SU-DHL-6 (cell line): ENCODE results near the gene TTC8.
A peak's percentile ranks its signal among the peaks of the same experiment; 100 is the strongest.

ENCODE experiments used
- H2AFZ ChIP-seq: fragments of 200-600 bp; sonication (generic); 2 replicates; pipeline ENCODE4 v1.6.1; 2014; ENCODE audit warnings: low read depth, mild to moderate bottlenecking, moderate library complexity, mixed read lengths, antibody characterized with exemption, low read length; ENCODE audit not compliant: severe bottlenecking
- H3F3A ChIP-seq: fragments of 200-600 bp; shearing (Covaris generic); 2 replicates; pipeline ENCODE4 v1.6.0; 2016; ENCODE audit warnings: antibody characterized with exemption, mild to moderate bottlenecking; ENCODE audit not compliant: insufficient read depth
- H3K27ac ChIP-seq: fragments of 200-600 bp; sonication (generic); 2 replicates; pipeline ENCODE4 v1.5.1; 2016; ENCODE audit warnings: low read depth, mild to moderate bottlenecking, low read length, moderate library complexity, mixed read lengths
- H3K27me3 ChIP-seq: fragments of 200-600 bp; sonication (generic), shearing (Covaris generic); 2 replicates; pipeline ENCODE4 v1.6.0; 2014; ENCODE audit warnings: mild to moderate bottlenecking, low read length
- H3K36me3 ChIP-seq: fragments of 200-600 bp; sonication (generic); 2 replicates; pipeline ENCODE4 v1.6.1; 2014; ENCODE audit warnings: mild to moderate bottlenecking, low read length, mixed read lengths
- H3K4me2 ChIP-seq: fragments of 300-600, 200-600 bp; shearing (Covaris generic), sonication (generic); 2 replicates; pipeline ENCODE4 v1.6.0; 2014; ENCODE audit warnings: low read length, low read depth, mild to moderate bottlenecking; ENCODE audit not compliant: poor library complexity, severe bottlenecking
- H3K4me3 ChIP-seq: fragments of 200-600 bp; sonication (generic); 2 replicates; pipeline ENCODE4 v1.5.1; 2014; ENCODE audit warnings: antibody characterized with exemption, low read length, mild to moderate bottlenecking, mixed read lengths; ENCODE audit not compliant: insufficient read depth, poor library complexity, severe bottlenecking
- H3K79me2 ChIP-seq: fragments of 200-600 bp; sonication (generic); 2 replicates; pipeline ENCODE4 v1.6.1; 2014; ENCODE audit warnings: mild to moderate bottlenecking, low read length, moderate library complexity; ENCODE audit not compliant: insufficient read depth
- H3K9ac ChIP-seq: fragments of 200-600 bp; sonication (generic); 2 replicates; pipeline ENCODE4 v1.7.0; 2014; ENCODE audit warnings: mild to moderate bottlenecking, low read length
- H3K9me2 ChIP-seq: fragments of 200-600 bp; sonication (generic); replicated peaks from 2 replicates; pipeline ENCODE4 v1.6.1; 2014; ENCODE audit warnings: low read length; ENCODE audit not compliant: insufficient read depth
- H3K9me3 ChIP-seq: fragments of 200-600 bp; sonication (generic); 2 replicates; pipeline ENCODE4 v1.6.1; 2014; ENCODE audit warnings: low read length, mixed read lengths; ENCODE audit not compliant: insufficient read depth
- H4K20me1 ChIP-seq: fragments of 200-600 bp; sonication (generic); 2 replicates; pipeline ENCODE4 v1.6.1; 2014; ENCODE audit warnings: low read depth, mild to moderate bottlenecking, antibody characterized with exemption, low read length, moderate library complexity, mixed read lengths
- CTCF ChIP-seq: fragments of 200-600 bp; sonication (generic); IDR thresholded peaks from one replicate; pipeline ENCODE4 v1.5.1; 2017; ENCODE audit warnings: antibody characterized with exemption, mild to moderate bottlenecking, low read length, moderate library complexity; ENCODE audit not compliant: insufficient read depth, poor library complexity, severe bottlenecking
- EZH2phosphoT487 ChIP-seq: fragments of 200-600 bp; sonication (generic), shearing (Covaris generic); conservative IDR thresholded peaks from 2 replicates; pipeline ENCODE4 v1.6.1; 2018; ENCODE audit warnings: mild to moderate bottlenecking, antibody characterized with exemption, low read length, moderate library complexity, mixed read lengths

TTC8 gene

GRCh38 chr14:88823968-88824313 lies 510 bp upstream of the TTC8 start:
- H3K9me3 ChIP-seq: no peaks in the 10 kb centered on the region
- H3K36me3 ChIP-seq: no peaks in the 10 kb centered on the region
- peak overlapping the region; percentile 57 for H3K4me3 ChIP-seq
- H3K4me2 ChIP-seq: peak overlapping the region; percentile 66
- H2AFZ ChIP-seq: peak overlapping the region; percentile 76
- no peaks in the 10 kb centered on the region; the same call in 1 of the 2 replicates for H3F3A ChIP-seq
- no peaks in the 10 kb centered on the region for H3K27me3 ChIP-seq
- TF ChIP-seq EZH2phosphoT487 (no peak), CTCF (no peak)
- peak overlapping the region; percentile 58 for H3K9ac ChIP-seq
- no peaks in the 10 kb centered on the region for H3K9me2 ChIP-seq
- no peak overlapping the region for H3K27ac ChIP-seq
- H3K79me2 ChIP-seq: no peaks in the 10 kb centered on the region
- H4K20me1 ChIP-seq: no peaks in the 10 kb centered on the region

GRCh38 chr14:88825078-88825458 lies 617 bp downstream of the TTC8 start:
- H3K27me3 ChIP-seq: no peaks in the 10 kb centered on the region
- TF ChIP-seq CTCF: no peak
- TF ChIP-seq EZH2phosphoT487: no peak
- H3K9ac ChIP-seq: peak overlapping the region; percentile 58
- peak overlapping the region; percentile 57 for H3K4me3 ChIP-seq
- peak overlapping the region; percentile 66 for H3K4me2 ChIP-seq
- H3K36me3 ChIP-seq: no peaks in the 10 kb centered on the region
- no peaks in the 10 kb centered on the region for H3K9me2 ChIP-seq
- H2AFZ ChIP-seq: peak overlapping the region; percentile 76
- no peaks in the 10 kb centered on the region; the same call in 1 of the 2 replicates for H3F3A ChIP-seq
- H3K9me3 ChIP-seq: no peaks in the 10 kb centered on the region
- H4K20me1 ChIP-seq: no peaks in the 10 kb centered on the region
- no peak overlapping the region for H3K27ac ChIP-seq
- no peaks in the 10 kb centered on the region for H3K79me2 ChIP-seq

- Histone ChIP-seq H3F3A (no peaks in the 10 kb centered on the region; the same call in 1 of the 2 replicates), H3K9me3 (no peaks in the 10 kb centered on the region), H2AFZ (no peak overlapping the region), H3K36me3 (no peaks in the 10 kb centered on the region), H3K9me2 (no peaks in the 10 kb centered on the region), H3K4me3 (no peak overlapping the region), H4K20me1 (no peaks in the 10 kb centered on the region), H3K79me2 (no peaks in the 10 kb centered on the region), H3K27ac (no peak overlapping the region), H3K9ac (no peak overlapping the region), H3K27me3 (no peaks in the 10 kb centered on the region), H3K4me2 (no peak overlapping the region)
- TF ChIP-seq EZH2phosphoT487: no peak
- TF ChIP-seq CTCF: no peak
These were observed 1.1 kb downstream of the TTC8 start for GRCh38 chr14:88825503-88825902.
